Measurements from ENCODE around the gene NTM.

GRCh38 chr11:131666617-131667016 is 296.2 kb downstream of the NTM start:
- TF ChIP-seq CTCF (conservative IDR thresholded peaks at IDR 0.05; ENCODE audit: low read length) (no peak), EZH2phosphoT487 (IDR thresholded peaks at IDR 0.05; ENCODE audit: borderline replicate concordance) (no peak)

Measured in Loucy (cell line).